Measurements from ENCODE around the gene TFPT. TPM values are rescaled to one million over a fixed set of nuclear protein-coding genes. Genes with fewer than 3 reads are reported as not detected.

The TFPT gene
- total RNA-seq, 4 donors from 2014 or later: 9.8 to 25.8 (median 14.0) TPM

DNA sequence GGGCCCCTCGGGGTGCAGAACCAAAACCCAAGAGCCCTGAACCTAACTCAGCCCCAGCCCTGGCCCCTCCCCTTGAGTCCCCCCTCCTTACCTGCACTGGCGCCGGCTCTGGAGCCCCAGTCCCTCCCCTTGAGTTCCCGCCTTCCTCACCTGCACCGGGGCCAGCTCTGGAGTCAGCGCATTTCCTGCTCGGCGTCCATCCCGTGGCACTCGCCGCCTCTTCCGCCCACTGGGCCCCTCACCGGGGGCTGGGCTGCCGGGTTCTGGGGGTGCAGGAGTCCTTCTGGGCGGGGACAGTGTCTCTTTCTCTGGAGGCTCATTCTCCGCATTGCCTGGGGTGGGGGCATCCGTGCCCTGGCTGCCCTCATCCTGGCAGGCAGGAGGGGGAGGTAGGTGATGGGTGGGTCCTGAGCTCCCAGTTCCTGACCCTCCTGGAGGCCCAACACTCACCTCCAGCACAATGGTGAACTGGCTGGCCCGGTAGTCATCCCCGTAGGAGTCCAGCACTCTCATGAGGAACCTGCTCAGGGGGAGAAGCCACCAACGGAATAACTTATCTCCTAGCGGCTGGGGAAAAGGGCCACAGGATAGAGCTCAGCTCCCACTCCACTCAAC, 7.5 kb downstream of the TFPT start:
- in situ Hi-C loops (cut with MboI; ENCODE audit: low pct_ligation_motif_present in 1 of 4, low pct_unique_long_range_greater_than_20kb in 1 of 4, low sequenced_read_pairs in 3 of 4) (no loop called here), intact Hi-C loops (cut with DNase I; ENCODE audit: low total_unique reads) (no loop called here)
- 80% methylated on average over 18 of the region's 21 CpGs; no CpG with 5 or more reads in 1 of the 2 donors for WGBS, 2 donors (ENCODE audit: low coverage in 1 of 2)
- peaks cover 0 to 34% (median 11%) of the 10 kb centered on the region in 4 donors for H3K36me3 ChIP-seq
- no peak overlapping the region for H3K27ac ChIP-seq
- H3K27me3 ChIP-seq: no peaks in the 10 kb centered on the region
- no peaks in the 10 kb centered on the region for H3K9me3 ChIP-seq
- TF ChIP-seq, protein P1, sequence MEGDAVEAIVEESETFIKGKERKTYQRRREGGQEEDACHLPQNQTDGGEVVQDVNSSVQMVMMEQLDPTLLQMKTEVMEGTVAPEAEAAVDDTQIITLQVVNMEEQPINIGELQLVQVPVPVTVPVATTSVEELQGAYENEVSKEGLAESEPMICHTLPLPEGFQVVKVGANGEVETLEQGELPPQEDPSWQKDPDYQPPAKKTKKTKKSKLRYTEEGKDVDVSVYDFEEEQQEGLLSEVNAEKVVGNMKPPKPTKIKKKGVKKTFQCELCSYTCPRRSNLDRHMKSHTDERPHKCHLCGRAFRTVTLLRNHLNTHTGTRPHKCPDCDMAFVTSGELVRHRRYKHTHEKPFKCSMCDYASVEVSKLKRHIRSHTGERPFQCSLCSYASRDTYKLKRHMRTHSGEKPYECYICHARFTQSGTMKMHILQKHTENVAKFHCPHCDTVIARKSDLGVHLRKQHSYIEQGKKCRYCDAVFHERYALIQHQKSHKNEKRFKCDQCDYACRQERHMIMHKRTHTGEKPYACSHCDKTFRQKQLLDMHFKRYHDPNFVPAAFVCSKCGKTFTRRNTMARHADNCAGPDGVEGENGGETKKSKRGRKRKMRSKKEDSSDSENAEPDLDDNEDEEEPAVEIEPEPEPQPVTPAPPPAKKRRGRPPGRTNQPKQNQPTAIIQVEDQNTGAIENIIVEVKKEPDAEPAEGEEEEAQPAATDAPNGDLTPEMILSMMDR (IDR thresholded peaks at IDR 0.05): no peak
- TF ChIP-seq EP300 (IDR thresholded peaks at IDR 0.05; ENCODE audit: low read depth): no peak
- TF ChIP-seq POLR2AphosphoS5 (IDR thresholded peaks at IDR 0.05): no peak
- TF ChIP-seq POLR2A (IDR thresholded peaks at IDR 0.05): no peak
- H3K4me1 ChIP-seq: peaks cover 0 to 15% (median 8%) of the 10 kb centered on the region in 4 donors
- H3K4me3 ChIP-seq: no peak overlapping the region
- no peak for DNase-seq

DNA sequence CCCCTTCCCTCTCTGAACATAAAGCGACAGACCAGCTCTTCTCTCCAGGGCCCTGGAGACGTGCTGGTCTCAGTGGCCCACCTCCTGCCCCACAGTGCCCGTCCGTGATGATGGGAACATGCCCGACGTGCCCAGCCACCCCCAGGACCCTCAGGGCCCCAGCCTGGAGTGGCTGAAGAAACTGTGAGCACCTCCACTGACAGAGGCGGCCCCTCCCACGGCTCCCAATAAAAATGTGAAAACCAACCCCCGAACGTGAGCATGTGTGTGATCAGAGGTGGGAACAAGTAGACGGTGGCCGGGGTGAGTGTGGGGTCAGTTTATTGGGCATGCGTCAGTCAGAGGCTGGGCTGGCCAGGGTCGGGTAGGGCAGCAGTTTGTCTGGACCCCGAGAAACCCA, 8.7 kb downstream of the TFPT start:
- in situ Hi-C loops (cut with MboI; ENCODE audit: low pct_ligation_motif_present in 1 of 4, low pct_unique_long_range_greater_than_20kb in 1 of 4, low sequenced_read_pairs in 3 of 4) (no loop called here), intact Hi-C loops (cut with DNase I; ENCODE audit: low total_unique reads) (no loop called here)
- Histone ChIP-seq H3K9me3 (no peaks in the 10 kb centered on the region), H3K27ac (no peak overlapping the region), H3K27me3 (no peaks in the 10 kb centered on the region), H3K4me1 (peaks cover 0 to 22% (median 10%) of the 10 kb centered on the region in 4 donors), H3K4me3 (no peak overlapping the region), H3K36me3 (peaks cover 0 to 34% (median 11%) of the 10 kb centered on the region in 4 donors)
- WGBS, 2 donors (ENCODE audit: low coverage in 1 of 2): 85 to 100% methylated on average over 2 to 15 of the region's 15 CpGs
- DNase-seq: no peak
- TF ChIP-seq EP300 (IDR thresholded peaks at IDR 0.05; ENCODE audit: low read depth): no peak
- no peak for TF ChIP-seq POLR2AphosphoS5 (IDR thresholded peaks at IDR 0.05)
- TF ChIP-seq, protein P1 (IDR thresholded peaks at IDR 0.05): no peak
- no peak for TF ChIP-seq POLR2A (IDR thresholded peaks at IDR 0.05)

DNA sequence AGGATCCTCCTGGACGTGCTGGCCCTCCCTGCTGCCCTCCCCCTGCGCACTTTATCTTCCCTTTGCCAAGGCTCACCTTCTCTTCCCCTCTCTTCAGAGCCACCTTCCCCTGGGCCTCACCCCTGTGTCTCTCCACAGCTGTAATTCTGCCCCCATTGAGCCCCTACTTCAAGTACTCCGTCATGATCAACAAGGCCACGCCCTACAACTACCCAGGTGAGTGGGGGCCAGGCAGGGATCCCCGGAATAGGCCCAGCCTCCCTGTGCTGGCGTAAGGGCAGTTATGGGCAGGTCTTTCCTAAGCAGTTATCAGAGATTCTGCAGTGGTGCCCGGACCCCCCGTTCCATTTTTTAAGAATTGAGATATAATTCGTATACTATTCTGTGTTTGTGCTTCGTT, 9.7 kb downstream of the TFPT start:
- Histone ChIP-seq H3K27ac (no peak overlapping the region), H3K27me3 (no peaks in the 10 kb centered on the region), H3K4me1 (peaks cover 0 to 22% (median 10%) of the 10 kb centered on the region in 4 donors), H3K36me3 (peaks cover 0 to 34% (median 11%) of the 10 kb centered on the region in 4 donors), H3K4me3 (no peak overlapping the region), H3K9me3 (no peaks in the 10 kb centered on the region)
- no peak for DNase-seq
- 60 to 94% methylated on average over 1 to 10 of the region's 10 CpGs for WGBS, 2 donors (ENCODE audit: low coverage in 1 of 2)
- intact Hi-C loops (cut with DNase I; ENCODE audit: low total_unique reads) (no loop called here), in situ Hi-C loops (cut with MboI; ENCODE audit: low pct_ligation_motif_present in 1 of 4, low pct_unique_long_range_greater_than_20kb in 1 of 4, low sequenced_read_pairs in 3 of 4) (no loop called here)
- TF ChIP-seq EP300 (IDR thresholded peaks at IDR 0.05; ENCODE audit: low read depth) (no peak), POLR2AphosphoS5 (IDR thresholded peaks at IDR 0.05) (no peak), POLR2A (IDR thresholded peaks at IDR 0.05) (no peak)
- TF ChIP-seq, protein P1 (IDR thresholded peaks at IDR 0.05): no peak

DNA sequence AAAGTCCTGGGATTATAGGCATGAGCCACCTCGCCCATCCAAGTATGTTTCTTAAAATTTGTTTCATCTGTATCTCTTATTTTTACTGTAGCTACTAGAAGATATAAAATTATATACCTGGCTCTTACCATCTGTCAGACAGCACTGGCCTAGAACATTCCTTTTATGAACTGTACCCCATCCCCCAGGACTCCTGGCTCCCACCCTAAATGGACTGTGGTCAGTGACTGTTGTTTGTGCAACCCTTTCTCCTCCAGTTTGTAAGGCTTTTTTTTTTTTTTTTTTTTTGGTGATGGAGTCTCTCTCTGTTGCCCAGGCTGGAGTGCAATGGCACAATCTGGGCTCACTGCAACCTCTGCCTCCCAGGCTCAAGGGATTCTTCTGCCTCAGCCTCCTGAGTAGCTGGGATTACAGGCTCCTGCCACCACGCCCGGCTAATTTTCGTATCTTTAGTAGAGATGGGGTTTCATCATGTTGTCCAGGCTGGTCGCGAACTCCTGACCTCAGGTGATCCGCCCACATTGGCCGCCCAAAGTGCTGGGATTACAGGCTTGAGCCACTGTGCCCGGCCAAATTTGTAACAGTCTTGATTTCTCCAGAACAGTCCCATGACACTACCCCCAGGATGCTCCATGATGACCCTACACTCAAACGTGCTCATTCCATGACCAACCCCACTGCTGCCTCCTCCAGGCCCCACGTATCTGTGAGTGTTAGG, 10.3 kb downstream of the TFPT start:
- intact Hi-C loops (cut with DNase I; ENCODE audit: low total_unique reads): no loop called here
- Histone ChIP-seq H3K4me3 (no peak overlapping the region), H3K27ac (no peak overlapping the region), H3K9me3 (no peaks in the 10 kb centered on the region), H3K36me3 (peaks cover 0 to 34% (median 11%) of the 10 kb centered on the region in 4 donors), H3K4me1 (peaks cover 0 to 22% (median 10%) of the 10 kb centered on the region in 4 donors), H3K27me3 (no peaks in the 10 kb centered on the region)
- in situ Hi-C loops (cut with MboI; ENCODE audit: low pct_ligation_motif_present in 1 of 4, low pct_unique_long_range_greater_than_20kb in 1 of 4, low sequenced_read_pairs in 3 of 4): no loop called here
- WGBS, 2 donors (ENCODE audit: low coverage in 1 of 2): 86 to 92% methylated on average over 4 to 11 of the region's 11 CpGs
- no peak for DNase-seq
- TF ChIP-seq, protein P1 (IDR thresholded peaks at IDR 0.05): no peak
- no peak for TF ChIP-seq POLR2A (IDR thresholded peaks at IDR 0.05)
- no peak for TF ChIP-seq EP300 (IDR thresholded peaks at IDR 0.05; ENCODE audit: low read depth)
- no peak for TF ChIP-seq POLR2AphosphoS5 (IDR thresholded peaks at IDR 0.05)

Data from transverse colon (tissue), 4 donors.